ENCODE measurements around the gene FLAD1. TPM values are rescaled to one million over a fixed set of nuclear protein-coding genes. Genes with fewer than 3 reads are reported as not detected.

The FLAD1 gene
- total RNA-seq, 1 donor from 2014 or later: 60.2 TPM

GRCh38 chr1:155026588-155026987 lies 43.4 kb downstream of the FLAD1 start:
- Mint-ChIP-seq H3K27me3 (ENCODE audit: low read depth) (no peaks in the 10 kb centered on the region), H3K27ac (no peak overlapping the region), H3K4me3 (ENCODE audit: low read depth) (no peak overlapping the region), H3K9me3 (no peaks in the 10 kb centered on the region), H3K4me1 (ENCODE audit: low read depth) (no peaks in the 10 kb centered on the region), H3K36me3 (ENCODE audit: low read depth) (no peaks in the 10 kb centered on the region)
- intact Hi-C loops (cut with micrococcal nuclease): no loop called here
- no peak for DNase-seq (ENCODE audit: low spot score)

- no peak overlapping the region for H3K27ac Mint-ChIP-seq
- H3K9me3 Mint-ChIP-seq: no peaks in the 10 kb centered on the region
- H3K27me3 Mint-ChIP-seq (ENCODE audit: low read depth): no peaks in the 10 kb centered on the region
- H3K4me1 Mint-ChIP-seq (ENCODE audit: low read depth): no peaks in the 10 kb centered on the region
- intact Hi-C loops (cut with micrococcal nuclease): no loop called here
- no peak overlapping the region for H3K4me3 Mint-ChIP-seq (ENCODE audit: low read depth)
- DNase-seq (ENCODE audit: low spot score): no peak
- H3K36me3 Mint-ChIP-seq (ENCODE audit: low read depth): no peaks in the 10 kb centered on the region
Measured at GRCh38 chr1:155029513-155030242, 46.5 kb downstream of the FLAD1 start.

- Mint-ChIP-seq H3K4me3 (ENCODE audit: low read depth) (no peak overlapping the region), H3K9me3 (no peaks in the 10 kb centered on the region), H3K27ac (no peak overlapping the region), H3K4me1 (ENCODE audit: low read depth) (no peaks in the 10 kb centered on the region), H3K36me3 (ENCODE audit: low read depth) (no peaks in the 10 kb centered on the region), H3K27me3 (ENCODE audit: low read depth) (peaks cover under 1% of the 10 kb centered on the region)
- intact Hi-C loops (cut with micrococcal nuclease): no loop called here
- DNase-seq (ENCODE audit: low spot score): no peak
Measured at GRCh38 chr1:155030243-155030795, 47.2 kb downstream of the FLAD1 start.

DNA sequence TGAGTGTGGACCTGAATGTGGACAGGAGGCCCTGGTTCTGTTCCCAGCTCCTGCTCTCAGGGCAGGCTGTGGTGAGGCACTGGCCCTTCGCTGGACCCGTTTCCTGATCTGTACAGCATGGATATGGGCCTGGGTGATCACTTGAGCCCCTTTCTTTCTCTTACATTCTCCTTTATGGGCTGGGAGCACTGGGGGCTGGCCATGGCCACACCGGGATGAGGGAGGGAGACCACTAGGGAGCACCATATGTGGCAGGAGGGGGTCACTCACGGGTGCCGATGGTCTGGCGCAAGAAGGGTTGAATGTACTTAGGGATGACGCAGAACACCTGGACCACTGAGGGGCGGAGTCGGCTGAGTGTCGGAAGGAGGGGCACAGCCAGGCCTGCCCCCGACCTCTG lies 47.8 kb downstream of the FLAD1 start:
- no peaks in the 10 kb centered on the region for H3K4me1 Mint-ChIP-seq (ENCODE audit: low read depth)
- H3K27ac Mint-ChIP-seq: no peak overlapping the region
- H3K9me3 Mint-ChIP-seq: no peaks in the 10 kb centered on the region
- no peak for DNase-seq (ENCODE audit: low spot score)
- intact Hi-C loops (cut with micrococcal nuclease): no loop called here
- H3K27me3 Mint-ChIP-seq (ENCODE audit: low read depth): peaks cover 1% of the 10 kb centered on the region
- H3K4me3 Mint-ChIP-seq (ENCODE audit: low read depth): no peak overlapping the region
- H3K36me3 Mint-ChIP-seq (ENCODE audit: low read depth): no peaks in the 10 kb centered on the region

GRCh38 chr1:155032886-155033285 lies 49.7 kb downstream of the FLAD1 start:
- no peak overlapping the region for H3K27ac Mint-ChIP-seq
- H3K9me3 Mint-ChIP-seq: no peaks in the 10 kb centered on the region
- peaks cover 4% of the 10 kb centered on the region for H3K27me3 Mint-ChIP-seq (ENCODE audit: low read depth)
- H3K4me1 Mint-ChIP-seq (ENCODE audit: low read depth): no peaks in the 10 kb centered on the region
- H3K4me3 Mint-ChIP-seq (ENCODE audit: low read depth): no peak overlapping the region
- intact Hi-C loops (cut with micrococcal nuclease): no loop called here
- H3K36me3 Mint-ChIP-seq (ENCODE audit: low read depth): no peaks in the 10 kb centered on the region
- no peak for DNase-seq (ENCODE audit: low spot score)

GRCh38 chr1:155033524-155033923 lies 50.4 kb downstream of the FLAD1 start, which contains the start of the genes DCST1 and DCST2:
DCST1 (plus strand) TSS chr1:155033824; CDS start chr1:155034037, 213 bp downstream.
DCST2 (minus strand) TSS chr1:155033781; CDS start chr1:155033701, 80 bp downstream.
- Mint-ChIP-seq H3K36me3 (ENCODE audit: low read depth) (no peaks in the 10 kb centered on the region), H3K9me3 (no peaks in the 10 kb centered on the region), H3K27me3 (ENCODE audit: low read depth) (peaks cover 7% of the 10 kb centered on the region), H3K4me3 (ENCODE audit: low read depth) (no peak within 1 kb of the TSS), H3K4me1 (ENCODE audit: low read depth) (no peaks in the 10 kb centered on the region), H3K27ac (no peak within 1 kb of the TSS)
- no peak for DNase-seq (ENCODE audit: low spot score)
- intact Hi-C loops (cut with micrococcal nuclease): no loop called here

GRCh38 chr1:155034318-155035208 lies 51.4 kb downstream of the FLAD1 start:
- Mint-ChIP-seq H3K27ac (no peak overlapping the region), H3K4me3 (ENCODE audit: low read depth) (no peak overlapping the region), H3K4me1 (ENCODE audit: low read depth) (peaks cover 3% of the 10 kb centered on the region), H3K36me3 (ENCODE audit: low read depth) (no peaks in the 10 kb centered on the region), H3K9me3 (no peaks in the 10 kb centered on the region), H3K27me3 (ENCODE audit: low read depth) (peaks cover 8% of the 10 kb centered on the region)
- DNase-seq (ENCODE audit: low spot score): no peak
- intact Hi-C loops (cut with micrococcal nuclease): no loop called here

DNA sequence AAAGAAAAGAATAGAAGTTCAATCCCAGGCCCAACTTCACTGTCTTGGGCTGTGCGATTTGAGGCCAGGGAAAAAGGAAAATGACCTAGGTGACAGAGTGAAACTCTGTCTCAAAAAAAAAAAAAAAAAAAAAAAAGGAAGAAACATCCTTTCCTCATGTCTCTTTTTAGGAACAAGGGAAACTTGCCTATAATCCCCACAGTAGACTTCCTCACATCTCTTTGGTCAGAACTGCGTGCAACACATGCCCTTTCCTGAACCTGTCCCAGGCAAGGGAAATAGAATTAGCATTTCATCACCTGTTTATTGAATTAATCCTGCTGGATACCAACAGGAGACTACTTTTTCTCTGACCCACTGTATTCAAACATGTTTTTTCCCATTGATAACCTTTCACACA lies 52.8 kb downstream of the FLAD1 start:
- intact Hi-C loops (cut with micrococcal nuclease): no loop called here
- DNase-seq (ENCODE audit: low spot score): no peak
- H3K9me3 Mint-ChIP-seq: no peaks in the 10 kb centered on the region
- no peaks in the 10 kb centered on the region for H3K36me3 Mint-ChIP-seq (ENCODE audit: low read depth)
- H3K27ac Mint-ChIP-seq: no peak overlapping the region
- H3K4me1 Mint-ChIP-seq (ENCODE audit: low read depth): peaks cover 3% of the 10 kb centered on the region
- H3K4me3 Mint-ChIP-seq (ENCODE audit: low read depth): no peak overlapping the region
- peaks cover 8% of the 10 kb centered on the region for H3K27me3 Mint-ChIP-seq (ENCODE audit: low read depth)

DNA sequence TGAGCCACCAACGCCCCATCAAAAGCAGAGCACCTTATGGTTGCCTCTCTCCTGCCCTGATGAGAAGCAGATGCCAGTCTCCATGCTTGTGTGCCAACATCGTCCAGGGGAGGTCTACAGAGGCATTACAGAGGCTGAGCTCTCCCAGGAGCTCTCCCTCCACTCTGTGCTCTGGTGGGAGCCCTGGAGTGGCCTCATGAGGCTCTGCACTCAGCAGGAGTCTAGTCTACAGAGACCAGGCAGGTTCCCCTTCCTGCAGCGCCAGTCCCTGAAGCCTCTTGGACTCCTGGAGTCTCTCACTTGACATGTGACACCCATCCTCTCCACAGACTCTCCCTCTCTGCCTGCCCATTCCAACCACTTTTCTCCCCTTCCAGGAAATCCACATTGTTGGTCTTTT lies 53.9 kb downstream of the FLAD1 start:
- no peak for DNase-seq (ENCODE audit: low spot score)
- Mint-ChIP-seq H3K27me3 (ENCODE audit: low read depth) (peaks cover 8% of the 10 kb centered on the region), H3K27ac (no peak overlapping the region), H3K4me3 (ENCODE audit: low read depth) (no peak overlapping the region), H3K9me3 (no peaks in the 10 kb centered on the region), H3K36me3 (ENCODE audit: low read depth) (no peaks in the 10 kb centered on the region), H3K4me1 (ENCODE audit: low read depth) (peaks cover 3% of the 10 kb centered on the region)
- intact Hi-C loops (cut with micrococcal nuclease): no loop called here

- H3K27me3 Mint-ChIP-seq (ENCODE audit: low read depth): peaks cover 8% of the 10 kb centered on the region
- H3K9me3 Mint-ChIP-seq: no peaks in the 10 kb centered on the region
- H3K27ac Mint-ChIP-seq: no peak overlapping the region
- no peaks in the 10 kb centered on the region for H3K36me3 Mint-ChIP-seq (ENCODE audit: low read depth)
- no peak for DNase-seq (ENCODE audit: low spot score)
- H3K4me3 Mint-ChIP-seq (ENCODE audit: low read depth): no peak overlapping the region
- H3K4me1 Mint-ChIP-seq (ENCODE audit: low read depth): peaks cover 3% of the 10 kb centered on the region
- intact Hi-C loops (cut with micrococcal nuclease): no loop called here
Measured at GRCh38 chr1:155037851-155038441, 54.8 kb downstream of the FLAD1 start.

- no peak overlapping the region for H3K4me3 Mint-ChIP-seq (ENCODE audit: low read depth)
- no peaks in the 10 kb centered on the region for H3K36me3 Mint-ChIP-seq (ENCODE audit: low read depth)
- peaks cover 3% of the 10 kb centered on the region for H3K4me1 Mint-ChIP-seq (ENCODE audit: low read depth)
- H3K9me3 Mint-ChIP-seq: no peaks in the 10 kb centered on the region
- intact Hi-C loops (cut with micrococcal nuclease): no loop called here
- DNase-seq (ENCODE audit: low spot score): no peak
- no peak overlapping the region for H3K27ac Mint-ChIP-seq
- peaks cover 8% of the 10 kb centered on the region for H3K27me3 Mint-ChIP-seq (ENCODE audit: low read depth)
Measured at GRCh38 chr1:155038602-155039307, 55.6 kb downstream of the FLAD1 start.

- peaks cover 3% of the 10 kb centered on the region for H3K4me1 Mint-ChIP-seq (ENCODE audit: low read depth)
- no peak for DNase-seq (ENCODE audit: low spot score)
- no peaks in the 10 kb centered on the region for H3K36me3 Mint-ChIP-seq (ENCODE audit: low read depth)
- H3K27ac Mint-ChIP-seq: no peak overlapping the region
- no peaks in the 10 kb centered on the region for H3K9me3 Mint-ChIP-seq
- H3K4me3 Mint-ChIP-seq (ENCODE audit: low read depth): no peak overlapping the region
- H3K27me3 Mint-ChIP-seq (ENCODE audit: low read depth): peaks cover 8% of the 10 kb centered on the region
- intact Hi-C loops (cut with micrococcal nuclease): no loop called here
Measured at GRCh38 chr1:155039308-155039669, 56.1 kb downstream of the FLAD1 start.

Data from activated T-helper 2 cell treated with anti-CD3 and anti-CD28 coated beads, Interferon-gamma antibody, Interleukin-2, Interleukin-4, amounts not matched to agents 10 μg/mL and 5 μg/mL and 100 μg/mL, durations not matched to agents 14 hours and 24 hours and 36 hours (primary cell).